Common myeloid progenitor, CD34-positive (primary cell): ENCODE measurements around the gene CNOT1.

ENCODE experiments used
- CTCF ChIA-PET: fragments of 350-600 bp; sonication (Branson Sonifier 250); formaldehyde crosslinking; loops from one replicate; lab custom pipeline; 2021; ENCODE audit warnings: antibody characterized with exemption; lab: Charles Lee
- POLR2A ChIA-PET: fragments of 350-600 bp; sonication (Branson Sonifier 250); formaldehyde crosslinking; loops from one replicate; lab custom pipeline; 2021; ENCODE audit warnings: antibody characterized with exemption; lab: Charles Lee
- DNase-seq, 3 donors: peaks; one replicate each; pipeline versions ENCODE4 v3.0.0 to v3.0.0-alpha.2; 2013
- H3K27ac ChIP-seq, 2 experiments: 1 replicate in 1 of 2; 2 replicates in 1 of 2; pipeline ENCODE4 v1.7.0; 2013; ENCODE audit warnings: inconsistent platforms in 2 of 2, low read length in 2 of 2, mild to moderate bottlenecking in 2 of 2, low read depth in 1 of 2, moderate library complexity in 1 of 2; ENCODE audit not compliant: severe bottlenecking in 2 of 2, insufficient read depth in 1 of 2, poor library complexity in 1 of 2
- H3K27me3 ChIP-seq, 5 experiments: replicated peaks in 2 of 5; 1 replicate in 3 of 5; 2 replicates in 2 of 5; pipeline versions ENCODE4 v1.6.1 to v1.7.0; 2013; ENCODE audit warnings: low read length in 4 of 5, mild to moderate bottlenecking in 2 of 5, moderate library complexity in 2 of 5, inconsistent platforms in 1 of 5; ENCODE audit not compliant: insufficient read depth in 5 of 5, control insufficient read depth in 4 of 5
- H3K36me3 ChIP-seq, 4 experiments: 1 replicate in 2 of 4; 2 replicates in 2 of 4; pipeline versions ENCODE4 v1.6.1 to v1.7.0; 2013; ENCODE audit warnings: low read length in 3 of 4, control low read depth in 1 of 4, mild to moderate bottlenecking in 1 of 4; ENCODE audit not compliant: control insufficient read depth in 4 of 4, insufficient read depth in 4 of 4
- H3K4me1 ChIP-seq, 4 experiments: 1 replicate in 3 of 4; 2 replicates in 1 of 4; pipeline versions ENCODE4 v1.6.1 to v1.7.1; 2013; ENCODE audit warnings: low read length in 3 of 4, mild to moderate bottlenecking in 3 of 4, control low read depth in 1 of 4, inconsistent platforms in 1 of 4, moderate library complexity in 1 of 4; ENCODE audit not compliant: control insufficient read depth in 4 of 4, insufficient read depth in 4 of 4; ENCODE audit errors: control extremely low read depth in 1 of 4
- H3K4me3 ChIP-seq, 7 experiments: 1 replicate in 4 of 7; 2 replicates in 3 of 7; pipeline versions ENCODE4 v1.5.1 to v1.7.0; 2013; ENCODE audit warnings: mild to moderate bottlenecking in 7 of 7, low read length in 6 of 7, moderate library complexity in 6 of 7, inconsistent platforms in 2 of 7, low read depth in 2 of 7, control low read depth in 1 of 7; ENCODE audit not compliant: insufficient read depth in 4 of 7, control insufficient read depth in 1 of 7; ENCODE audit errors: extremely low read depth in 1 of 7
- H3K9me3 ChIP-seq, 5 experiments: 1 replicate in 4 of 5; 2 replicates in 1 of 5; pipeline versions ENCODE4 v1.6.1 to v1.7.1; 2013; ENCODE audit warnings: low read length in 4 of 5, mild to moderate bottlenecking in 2 of 5, inconsistent platforms in 1 of 5, low read depth in 1 of 5, moderate library complexity in 1 of 5; ENCODE audit not compliant: control insufficient read depth in 4 of 5, insufficient read depth in 2 of 5; ENCODE audit errors: control extremely low read depth in 1 of 5
- WGBS: methylation state at CpG from one replicate; pipeline ENCODE4 v1.1.5; 2013; ENCODE audit not compliant: insufficient coverage; 5-methylcytosine and 5-hydroxymethylcytosine counted together

CNOT1 gene

GRCh38 chr16:58471209-58471975 is 158.2 kb downstream of the CNOT1 start:
- H3K4me1 ChIP-seq, result peaks cover 0 to 5% (median 2%) of the 10 kb centered on the region in 4 experiments
- POLR2A ChIA-PET, result no interaction called here
- CTCF ChIA-PET, result interaction anchor here (1.7 to 2.4 kb wide), 2 partner anchors 14 to 15 kb away, joined by 4 to 11 read pairs; no protein-coding TSS in a partner anchor
- no peaks in the 10 kb centered on the region for H3K36me3 ChIP-seq
- H3K9me3 ChIP-seq, result no peaks in the 10 kb centered on the region
- DNase-seq, result no peak
- H3K4me3 ChIP-seq, result no peak overlapping the region
- H3K27me3 ChIP-seq, result peaks cover 0 to 26% (median 23%) of the 10 kb centered on the region in 5 experiments
- H3K27ac ChIP-seq, result no peak overlapping the region
- WGBS, result 42% methylated on average over 8 of the region's 10 CpGs
